ENCODE measurements around the gene RCBTB2.

GRCh38 chr13:48485432-48485831, 47.4 kb downstream of the RCBTB2 start:
- no peak for TF ChIP-seq CTCF (IDR thresholded peaks at IDR 0.05)
- TF ChIP-seq POLR2A (IDR thresholded peaks at IDR 0.05): no peak
